OCI-LY7 (cell line): ENCODE data around the gene NLN. TPM values are rescaled to one million over a fixed set of nuclear protein-coding genes. Genes with fewer than 3 reads are reported as not detected.

ENCODE experiments used
- BruUV-seq: library from RNA; stranded (reverse); fragments of 400-500 nt; replicated peaks from 2 replicates; lab custom pipeline; 2021; lab: Mats Ljungman, UMichigan
- CTCF ChIA-PET: fragments of 300-600 bp; sonication (Branson Sonifier 250); formaldehyde crosslinking; loops from one replicate; lab custom pipeline; 2022; ENCODE audit warnings: antibody characterized with exemption; ENCODE audit not compliant: unreplicated experiment; lab: Charles Lee
- POLR2A ChIA-PET: fragments of 300-600 bp; sonication (Branson Sonifier 250); formaldehyde crosslinking; loops from one replicate; lab custom pipeline; 2022; ENCODE audit warnings: antibody characterized with exemption; lab: Charles Lee
- DNase-seq: peaks from one replicate; pipeline ENCODE4 v3.0.0-alpha.2; 2015; ENCODE audit warnings: low spot score
- H2AFZ ChIP-seq: fragments of 200-600 bp; sonication (generic), shearing (Covaris generic); 2 replicates; pipeline ENCODE4 v1.6.1; 2014; ENCODE audit warnings: mild to moderate bottlenecking, antibody characterized with exemption, low read length, moderate library complexity
- H3K27ac ChIP-seq: fragments of 200-600 bp; sonication (generic); 2 replicates; pipeline ENCODE4 v1.5.1; 2014; ENCODE audit warnings: mixed run types, low read depth, mild to moderate bottlenecking, moderate library complexity, low read length, inconsistent platforms; ENCODE audit not compliant: poor library complexity, severe bottlenecking
- H3K36me3 ChIP-seq: fragments of 200-600 bp; sonication (generic); 2 replicates; pipeline ENCODE4 v1.6.1; 2014; ENCODE audit warnings: mild to moderate bottlenecking, antibody characterized with exemption, low read length, moderate library complexity, mixed read lengths; ENCODE audit not compliant: insufficient read depth
- H3K4me1 ChIP-seq: fragments of 200-600 bp; sonication (generic); 2 replicates; pipeline ENCODE4 v1.5.1; 2014; ENCODE audit warnings: mild to moderate bottlenecking, low read length; ENCODE audit not compliant: insufficient read depth, poor library complexity, severe bottlenecking
- H3K4me2 ChIP-seq: fragments of 200-600 bp; sonication (generic); 2 replicates; pipeline ENCODE4 v1.6.1; 2014; ENCODE audit warnings: mild to moderate bottlenecking, low read length
- H3K4me3 ChIP-seq: fragments of 200-600 bp; sonication (generic); 2 replicates; pipeline ENCODE4 v1.5.1; 2014; ENCODE audit warnings: mild to moderate bottlenecking, low read depth, low read length; ENCODE audit not compliant: poor library complexity, severe bottlenecking
- H3K79me2 ChIP-seq: fragments of 200-600 bp; sonication (generic); 2 replicates; pipeline ENCODE4 v1.6.1; 2016; ENCODE audit warnings: low read depth, mild to moderate bottlenecking, low read length, moderate library complexity, mixed read lengths; ENCODE audit not compliant: insufficient read depth
- H3K9me2 ChIP-seq: fragments of 200-600 bp; sonication (generic); 2 replicates; pipeline ENCODE4 v1.6.1; 2016; ENCODE audit warnings: mild to moderate bottlenecking, low read length, mixed read lengths; ENCODE audit not compliant: insufficient read depth
- H3K9me3 ChIP-seq: fragments of 200-600 bp; sonication (generic); 2 replicates; pipeline ENCODE4 v1.6.1; 2014; ENCODE audit warnings: mild to moderate bottlenecking, mixed run types, low read length, mixed read lengths
- H4K20me1 ChIP-seq: fragments of 200-600 bp; sonication (generic); 2 replicates; pipeline ENCODE4 v1.6.1; 2014; ENCODE audit warnings: mild to moderate bottlenecking, antibody characterized with exemption, low read length, moderate library complexity, mixed read lengths; ENCODE audit not compliant: insufficient read depth
- EZH2phosphoT487 ChIP-seq: fragments of 200-600 bp; sonication (generic); IDR thresholded peaks from 2 replicates; pipeline ENCODE4 v1.6.1; 2018; ENCODE audit warnings: low read depth, borderline replicate concordance, mild to moderate bottlenecking, mixed run types, antibody characterized with exemption, low read length, moderate library complexity, mixed read lengths
- intact Hi-C: fragments of 100-400 bp; cut with micrococcal nuclease; formaldehyde crosslinking; loops from one replicate; pipeline ENCODE4 v1.10.0; 2022; ENCODE audit not compliant: unreplicated experiment
- total RNA-seq, 2 experiments: library from RNA; depleted of rRNA in 1 of 2; stranded (reverse); fragments of >200 nt in 1 of 2; shearing (Covaris generic) in 1 of 2; gene quantifications; 2 replicates each; pipeline ENCODE4 v1.2.3, GENCODE V29; 2014 to 2022
- TF ChIP-seq, protein P1 (sequence below): fragments of 200-600 bp; sonication (generic); conservative IDR thresholded peaks from 2 replicates; pipeline ENCODE4 v1.5.1; 2014; ENCODE audit warnings: mild to moderate bottlenecking, antibody characterized with exemption, low read length, moderate library complexity, mixed read lengths

The NLN gene
- total RNA-seq, 2 experiments from 2014 or later: 14.9 to 26.0 TPM

DNA sequence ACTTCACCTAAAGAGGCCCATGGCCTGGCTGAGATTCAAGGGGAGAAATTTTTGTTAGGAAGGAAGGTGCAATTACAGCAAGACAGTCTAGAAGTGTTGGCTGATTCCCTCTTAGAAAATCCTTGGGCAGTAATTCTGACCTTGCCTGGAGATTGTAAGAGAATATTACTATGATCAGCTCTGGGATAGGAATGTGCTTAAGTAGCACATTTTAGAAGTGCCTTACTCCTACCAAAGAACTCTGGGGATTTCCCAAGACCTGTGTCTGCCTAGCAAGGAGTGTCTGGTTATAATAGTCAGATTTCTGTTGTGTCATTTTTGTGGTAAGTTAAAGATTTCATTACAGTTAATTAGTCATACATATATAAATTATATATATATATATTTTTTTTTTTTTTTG, 52.3 kb downstream of the NLN start:
- H2AFZ ChIP-seq: no peak overlapping the region
- no peak overlapping the region for H3K4me3 ChIP-seq
- H3K4me2 ChIP-seq: no peak overlapping the region
- no peaks in the 10 kb centered on the region for H3K4me1 ChIP-seq
- no peaks in the 10 kb centered on the region for H3K36me3 ChIP-seq
- no peaks in the 10 kb centered on the region for H3K9me2 ChIP-seq
- ChIA-PET CTCF (no interaction called here), POLR2A (interaction anchor here (0.6 to 0.8 kb wide), 4 partner anchors 9 to 51 kb away, joined by 3 to 6 read pairs (median 3); no protein-coding TSS in a partner anchor)
- no TSS peak for BruUV-seq
- no peaks in the 10 kb centered on the region for H3K9me3 ChIP-seq
- TF ChIP-seq, protein P1, sequence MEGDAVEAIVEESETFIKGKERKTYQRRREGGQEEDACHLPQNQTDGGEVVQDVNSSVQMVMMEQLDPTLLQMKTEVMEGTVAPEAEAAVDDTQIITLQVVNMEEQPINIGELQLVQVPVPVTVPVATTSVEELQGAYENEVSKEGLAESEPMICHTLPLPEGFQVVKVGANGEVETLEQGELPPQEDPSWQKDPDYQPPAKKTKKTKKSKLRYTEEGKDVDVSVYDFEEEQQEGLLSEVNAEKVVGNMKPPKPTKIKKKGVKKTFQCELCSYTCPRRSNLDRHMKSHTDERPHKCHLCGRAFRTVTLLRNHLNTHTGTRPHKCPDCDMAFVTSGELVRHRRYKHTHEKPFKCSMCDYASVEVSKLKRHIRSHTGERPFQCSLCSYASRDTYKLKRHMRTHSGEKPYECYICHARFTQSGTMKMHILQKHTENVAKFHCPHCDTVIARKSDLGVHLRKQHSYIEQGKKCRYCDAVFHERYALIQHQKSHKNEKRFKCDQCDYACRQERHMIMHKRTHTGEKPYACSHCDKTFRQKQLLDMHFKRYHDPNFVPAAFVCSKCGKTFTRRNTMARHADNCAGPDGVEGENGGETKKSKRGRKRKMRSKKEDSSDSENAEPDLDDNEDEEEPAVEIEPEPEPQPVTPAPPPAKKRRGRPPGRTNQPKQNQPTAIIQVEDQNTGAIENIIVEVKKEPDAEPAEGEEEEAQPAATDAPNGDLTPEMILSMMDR: no peak
- no peak for TF ChIP-seq EZH2phosphoT487
- H4K20me1 ChIP-seq: no peaks in the 10 kb centered on the region
- DNase-seq: no peak
- no peaks in the 10 kb centered on the region for H3K79me2 ChIP-seq
- no peak overlapping the region for H3K27ac ChIP-seq
- intact Hi-C loops: no loop called here

DNA sequence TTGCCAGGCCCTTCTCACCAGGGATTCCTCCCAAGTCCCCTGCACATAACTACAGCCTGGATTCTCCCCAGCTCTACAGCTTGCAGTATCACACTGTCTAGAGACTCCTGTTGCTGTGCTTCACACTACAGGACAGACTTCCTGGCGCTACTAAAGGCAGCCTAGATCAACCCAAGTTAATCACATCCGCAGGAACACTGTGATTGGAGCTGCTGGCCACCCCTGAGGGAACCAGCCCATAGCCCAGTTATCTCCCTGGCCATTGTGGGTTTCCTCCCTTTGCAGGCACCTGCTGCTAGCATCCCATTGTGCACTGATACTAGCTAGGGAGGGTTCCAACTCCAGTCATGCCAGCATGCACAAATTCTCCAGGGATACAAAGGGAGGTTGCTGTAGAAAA, 53.5 kb downstream of the NLN start:
- no peaks in the 10 kb centered on the region for H3K79me2 ChIP-seq
- no peak overlapping the region for H3K4me2 ChIP-seq
- H3K9me3 ChIP-seq: no peaks in the 10 kb centered on the region
- no peak overlapping the region for H3K27ac ChIP-seq
- BruUV-seq: no TSS peak
- DNase-seq: no peak
- peaks cover 7% of the 10 kb centered on the region for H3K36me3 ChIP-seq
- no peak for TF ChIP-seq EZH2phosphoT487
- TF ChIP-seq, protein P1: no peak
- no peaks in the 10 kb centered on the region for H4K20me1 ChIP-seq
- intact Hi-C loops: no loop called here
- peaks cover 4% of the 10 kb centered on the region for H3K4me1 ChIP-seq
- H2AFZ ChIP-seq: no peak overlapping the region
- ChIA-PET CTCF (no interaction called here), POLR2A (no interaction called here)
- H3K9me2 ChIP-seq: no peaks in the 10 kb centered on the region
- no peak overlapping the region for H3K4me3 ChIP-seq

GRCh38 chr5:65776441-65777141, 54.6 kb downstream of the NLN start:
- peaks cover 17% of the 10 kb centered on the region for H3K36me3 ChIP-seq
- H3K27ac ChIP-seq: no peak overlapping the region
- BruUV-seq: no TSS peak
- H3K4me3 ChIP-seq: no peak overlapping the region
- TF ChIP-seq, protein P1: no peak
- no peak for TF ChIP-seq EZH2phosphoT487
- H3K9me3 ChIP-seq: no peaks in the 10 kb centered on the region
- ChIA-PET CTCF (no interaction called here), POLR2A (interaction anchor here (0.5 to 0.6 kb wide), 2 partner anchors 154 to 349 kb away, joined by 3 to 4 read pairs; no protein-coding TSS in a partner anchor)
- intact Hi-C loops: no loop called here
- no peak overlapping the region for H2AFZ ChIP-seq
- no peaks in the 10 kb centered on the region for H3K9me2 ChIP-seq
- no peak for DNase-seq
- H4K20me1 ChIP-seq: no peaks in the 10 kb centered on the region
- H3K4me1 ChIP-seq: peaks cover 4% of the 10 kb centered on the region
- H3K79me2 ChIP-seq: no peaks in the 10 kb centered on the region
- no peak overlapping the region for H3K4me2 ChIP-seq
